Tibial nerve (tissue), 3 donors: ENCODE data around the gene TTC28.
"Not testable (repeated sequence)": the region's sequence is repeated elsewhere in the genome, so short reads cannot be mapped to it uniquely, and the experiment has no call there.

ENCODE experiments used
- CTCF ChIP-seq, 5 experiments: fragments of 200-600 bp in 3 of 5; fragments of 450-650 bp in 2 of 5; sonication (generic) in 3 of 5; IDR thresholded peaks; one replicate each; pipeline ENCODE4 v1.5.1; 2016 to 2019; ENCODE audit warnings: antibody characterized with exemption in 5 of 5, mild to moderate bottlenecking in 3 of 5, moderate library complexity in 2 of 5
- POLR2A ChIP-seq, 2 donors: fragments of 450-650 bp; IDR thresholded peaks; one replicate each; pipeline ENCODE4 v1.6.1; 2017; ENCODE audit warnings: antibody characterized with exemption in 2 of 2, mild to moderate bottlenecking in 2 of 2, moderate library complexity in 2 of 2

GRCh38 chr22:28512387-28512786, 167.3 kb downstream of the TTC28 start:
- TF ChIP-seq CTCF, POLR2A (IDR thresholded peaks at IDR 0.05): not testable (repeated sequence)
